ENCODE results near the gene ETV5. TPM values are rescaled to one million over a fixed set of nuclear protein-coding genes. Genes with fewer than 3 reads are reported as not detected.

ETV5 gene
- polyA plus RNA-seq, 2 of the 4 experiments (the other 2 are of a cell fraction), result 20.5 to 54.7 TPM

DNA sequence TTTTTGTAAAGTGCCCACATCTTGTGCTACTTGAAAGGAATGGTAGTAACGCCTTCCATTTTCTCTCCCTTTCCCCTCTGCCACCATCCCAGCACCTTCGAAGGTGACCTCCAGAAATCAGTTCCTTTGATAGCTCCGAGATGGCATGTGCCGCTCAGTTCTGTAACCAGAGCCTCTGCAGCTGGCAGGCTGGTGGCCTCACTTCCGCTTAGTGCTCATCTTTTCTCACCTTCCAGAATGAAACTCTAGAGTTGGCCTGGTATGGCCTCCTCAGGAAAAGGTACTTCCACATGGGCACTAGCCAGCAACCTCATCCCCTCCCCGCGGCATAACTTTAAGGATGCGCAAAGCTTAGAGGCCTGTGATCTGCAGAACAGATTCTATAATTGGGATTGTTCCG lies 38.8 kb downstream of the ETV5 start:
- 95% methylated on average over 9 of the region's 9 CpGs for WGBS (ENCODE audit: missing lambda C conversion rate)
- CTCF ChIA-PET, result no interaction called here
- Histone ChIP-seq H3K9me3 (peaks cover 10% of the 10 kb centered on the region; the same call in 2 of the 3 replicates), H3K4me2 (no peak overlapping the region), H3K27ac (no peak overlapping the region), H3K4me1 (no peaks in the 10 kb centered on the region), H3K4me3 (no peak overlapping the region)
- POLR2A ChIA-PET, result no interaction called here
- FAIRE-seq, result no peak
- no peak for DNase-seq (ENCODE audit: low read depth in 1 of 2, low spot score in 1 of 2)
- TF ChIP-seq TFCP2L1 (CRISPR knock-in tag; IDR thresholded peaks at IDR 0.05) (no peak), MAFK (IDR thresholded peaks at IDR 0.05; ENCODE audit: partially characterized antibody) (no peak), HOXB13 (CRISPR knock-in tag; IDR thresholded peaks at IDR 0.05; ENCODE audit: low read depth) (no peak), NR3C1 (IDR thresholded peaks at IDR 0.05) (no peak), MAZ (IDR thresholded peaks at IDR 0.05; ENCODE audit: borderline replicate concordance, low read depth, low read length) (no peak), GATA3 (IDR thresholded peaks at IDR 0.05; ENCODE audit: borderline replicate concordance) (no peak), CEBPB (IDR thresholded peaks at IDR 0.05) (no peak), CHD4 (IDR thresholded peaks at IDR 0.05; ENCODE audit: borderline replicate concordance) (no peak), SREBF2 (IDR thresholded peaks at IDR 0.05) (no peak), RFX5 (IDR thresholded peaks at IDR 0.05) (no peak)
- TF ChIP-seq, protein P1, sequence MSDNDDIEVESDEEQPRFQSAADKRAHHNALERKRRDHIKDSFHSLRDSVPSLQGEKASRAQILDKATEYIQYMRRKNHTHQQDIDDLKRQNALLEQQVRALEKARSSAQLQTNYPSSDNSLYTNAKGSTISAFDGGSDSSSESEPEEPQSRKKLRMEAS (IDR thresholded peaks at IDR 0.05), result no peak
- no peak for ATAC-seq

DNA sequence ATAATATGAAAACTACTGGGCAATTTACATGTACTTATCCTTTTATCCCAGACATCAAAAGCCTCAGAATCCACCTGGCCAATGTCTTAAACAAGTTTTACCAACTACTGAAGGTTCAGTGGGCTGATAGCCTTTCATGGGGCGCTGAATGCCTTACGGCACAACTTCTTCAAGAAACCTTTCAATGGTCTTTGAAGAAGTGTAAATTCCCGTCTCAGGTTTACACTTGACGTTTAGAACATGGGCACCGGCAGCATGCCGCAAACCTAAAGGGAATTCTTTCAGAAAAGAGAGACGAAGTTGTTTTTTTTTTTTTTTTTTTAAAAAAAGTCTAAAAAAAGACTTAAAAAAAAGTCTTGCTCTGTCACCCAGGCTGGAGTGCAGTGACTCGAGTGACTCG lies 39.7 kb downstream of the ETV5 start:
- 95% methylated on average over 9 of the region's 9 CpGs for WGBS (ENCODE audit: missing lambda C conversion rate)
- no peak overlapping the region for H3K4me2 ChIP-seq
- H3K27ac ChIP-seq, result no peak overlapping the region
- no peak overlapping the region for H3K4me3 ChIP-seq
- H3K4me1 ChIP-seq, result no peaks in the 10 kb centered on the region
- CTCF ChIA-PET, result no interaction called here
- no peak for DNase-seq (ENCODE audit: low read depth in 1 of 2, low spot score in 1 of 2)
- TF ChIP-seq HOXB5 (CRISPR knock-in tag; IDR thresholded peaks at IDR 0.05) (no peak), EHMT2 (IDR thresholded peaks at IDR 0.05; ENCODE audit: low read depth) (no peak), ZNF302 (CRISPR knock-in tag; IDR thresholded peaks at IDR 0.05) (no peak), RCOR1 (IDR thresholded peaks at IDR 0.05; ENCODE audit: low read depth, low read length) (no peak), CHD4 (IDR thresholded peaks at IDR 0.05; ENCODE audit: borderline replicate concordance) (no peak), RARB (CRISPR knock-in tag; IDR thresholded peaks at IDR 0.05) (no peak), CHD2 (IDR thresholded peaks at IDR 0.05; ENCODE audit: low read length, partially characterized antibody) (no peak), NPAS2 (CRISPR knock-in tag; IDR thresholded peaks at IDR 0.05; ENCODE audit: borderline replicate concordance) (no peak), FOXS1 (CRISPR knock-in tag; IDR thresholded peaks at IDR 0.05) (no peak), RAD21 (conservative IDR thresholded peaks at IDR 0.05 in 1 of 2, IDR thresholded peaks at IDR 0.05 in 1 of 2) (no peak), RNF2 (IDR thresholded peaks at IDR 0.05; ENCODE audit: borderline replicate concordance, low read depth) (no peak), ZC3H11A (IDR thresholded peaks at IDR 0.05) (no peak)
- TF ChIP-seq, protein P2, sequence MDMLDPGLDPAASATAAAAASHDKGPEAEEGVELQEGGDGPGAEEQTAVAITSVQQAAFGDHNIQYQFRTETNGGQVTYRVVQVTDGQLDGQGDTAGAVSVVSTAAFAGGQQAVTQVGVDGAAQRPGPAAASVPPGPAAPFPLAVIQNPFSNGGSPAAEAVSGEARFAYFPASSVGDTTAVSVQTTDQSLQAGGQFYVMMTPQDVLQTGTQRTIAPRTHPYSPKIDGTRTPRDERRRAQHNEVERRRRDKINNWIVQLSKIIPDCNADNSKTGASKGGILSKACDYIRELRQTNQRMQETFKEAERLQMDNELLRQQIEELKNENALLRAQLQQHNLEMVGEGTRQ (IDR thresholded peaks at IDR 0.05), result no peak
- TF ChIP-seq, protein P3, sequence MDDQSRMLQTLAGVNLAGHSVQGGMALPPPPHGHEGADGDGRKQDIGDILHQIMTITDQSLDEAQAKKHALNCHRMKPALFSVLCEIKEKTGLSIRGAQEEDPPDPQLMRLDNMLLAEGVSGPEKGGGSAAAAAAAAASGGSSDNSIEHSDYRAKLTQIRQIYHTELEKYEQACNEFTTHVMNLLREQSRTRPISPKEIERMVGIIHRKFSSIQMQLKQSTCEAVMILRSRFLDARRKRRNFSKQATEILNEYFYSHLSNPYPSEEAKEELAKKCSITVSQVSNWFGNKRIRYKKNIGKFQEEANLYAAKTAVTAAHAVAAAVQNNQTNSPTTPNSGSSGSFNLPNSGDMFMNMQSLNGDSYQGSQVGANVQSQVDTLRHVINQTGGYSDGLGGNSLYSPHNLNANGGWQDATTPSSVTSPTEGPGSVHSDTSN (IDR thresholded peaks at IDR 0.05), result no peak
- TF ChIP-seq, protein P4, sequence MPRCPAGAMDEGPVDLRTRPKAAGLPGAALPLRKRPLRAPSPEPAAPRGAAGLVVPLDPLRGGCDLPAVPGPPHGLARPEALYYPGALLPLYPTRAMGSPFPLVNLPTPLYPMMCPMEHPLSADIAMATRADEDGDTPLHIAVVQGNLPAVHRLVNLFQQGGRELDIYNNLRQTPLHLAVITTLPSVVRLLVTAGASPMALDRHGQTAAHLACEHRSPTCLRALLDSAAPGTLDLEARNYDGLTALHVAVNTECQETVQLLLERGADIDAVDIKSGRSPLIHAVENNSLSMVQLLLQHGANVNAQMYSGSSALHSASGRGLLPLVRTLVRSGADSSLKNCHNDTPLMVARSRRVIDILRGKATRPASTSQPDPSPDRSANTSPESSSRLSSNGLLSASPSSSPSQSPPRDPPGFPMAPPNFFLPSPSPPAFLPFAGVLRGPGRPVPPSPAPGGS (IDR thresholded peaks at IDR 0.05), result no peak
- TF ChIP-seq, protein P5, sequence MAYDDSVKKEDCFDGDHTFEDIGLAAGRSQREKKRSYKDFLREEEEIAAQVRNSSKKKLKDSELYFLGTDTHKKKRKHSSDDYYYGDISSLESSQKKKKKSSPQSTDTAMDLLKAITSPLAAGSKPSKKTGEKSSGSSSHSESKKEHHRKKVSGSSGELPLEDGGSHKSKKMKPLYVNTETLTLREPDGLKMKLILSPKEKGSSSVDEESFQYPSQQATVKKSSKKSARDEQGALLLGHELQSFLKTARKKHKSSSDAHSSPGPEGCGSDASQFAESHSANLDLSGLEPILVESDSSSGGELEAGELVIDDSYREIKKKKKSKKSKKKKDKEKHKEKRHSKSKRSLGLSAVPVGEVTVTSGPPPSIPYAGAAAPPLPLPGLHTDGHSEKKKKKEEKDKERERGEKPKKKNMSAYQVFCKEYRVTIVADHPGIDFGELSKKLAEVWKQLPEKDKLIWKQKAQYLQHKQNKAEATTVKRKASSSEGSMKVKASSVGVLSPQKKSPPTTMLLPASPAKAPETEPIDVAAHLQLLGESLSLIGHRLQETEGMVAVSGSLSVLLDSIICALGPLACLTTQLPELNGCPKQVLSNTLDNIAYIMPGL (CRISPR knock-in tag; IDR thresholded peaks at IDR 0.05; ENCODE audit: borderline replicate concordance), result no peak
- ATAC-seq, result no peak
- no peak for FAIRE-seq
- POLR2A ChIA-PET, result no interaction called here
- H3K9me3 ChIP-seq, result peaks cover under 1% of the 10 kb centered on the region; the same call in 1 of the 3 replicates

Data from A549 (cell line).